ENCODE measurements around the gene PCDHA7.
"Not testable (repeated sequence)": the region's sequence is repeated elsewhere in the genome, so short reads cannot be mapped to it uniquely, and the experiment has no call there.

The PCDHA7 gene

DNA sequence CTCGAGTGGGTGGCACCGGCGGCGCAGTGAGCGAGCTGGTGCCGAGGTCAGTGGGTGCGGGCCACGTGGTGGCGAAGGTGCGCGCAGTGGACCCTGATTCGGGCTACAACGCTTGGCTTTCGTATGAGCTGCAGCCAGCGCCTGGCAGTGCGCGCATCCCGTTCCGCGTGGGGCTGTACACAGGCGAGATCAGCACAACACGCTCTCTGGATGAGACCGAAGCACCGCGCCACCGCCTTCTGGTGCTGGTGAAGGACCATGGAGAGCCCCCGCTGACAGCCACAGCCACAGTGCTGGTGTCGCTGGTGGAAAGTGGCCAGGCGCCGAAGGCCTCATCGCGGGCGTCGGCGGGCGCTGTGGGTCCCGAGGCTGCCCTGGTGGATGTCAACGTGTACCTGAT lies 10.6 kb upstream of the PCDHA7 start:
- DNase-seq: no peak

- DNase-seq: no peak
Measured at GRCh38 chr5:140827704-140828361, 6.2 kb upstream of the PCDHA7 start, which contains the start of gene PCDHA6. PCDHA6 (plus strand) TSS chr5:140827960; CDS start chr5:140828092, 132 bp downstream.

DNA sequence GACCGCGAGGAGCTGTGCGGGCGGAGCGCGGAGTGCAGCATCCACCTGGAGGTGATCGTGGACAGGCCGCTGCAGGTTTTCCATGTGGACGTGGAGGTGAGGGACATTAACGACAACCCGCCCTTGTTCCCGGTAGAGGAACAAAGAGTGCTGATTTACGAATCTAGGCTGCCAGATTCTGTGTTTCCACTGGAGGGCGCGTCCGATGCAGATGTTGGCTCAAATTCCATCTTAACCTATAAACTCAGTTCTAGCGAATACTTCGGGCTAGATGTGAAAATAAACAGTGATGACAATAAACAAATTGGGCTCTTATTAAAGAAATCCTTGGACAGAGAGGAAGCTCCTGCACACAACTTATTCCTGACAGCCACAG lies 5.7 kb upstream of the PCDHA7 start:
- DNase-seq: no peak

DNA sequence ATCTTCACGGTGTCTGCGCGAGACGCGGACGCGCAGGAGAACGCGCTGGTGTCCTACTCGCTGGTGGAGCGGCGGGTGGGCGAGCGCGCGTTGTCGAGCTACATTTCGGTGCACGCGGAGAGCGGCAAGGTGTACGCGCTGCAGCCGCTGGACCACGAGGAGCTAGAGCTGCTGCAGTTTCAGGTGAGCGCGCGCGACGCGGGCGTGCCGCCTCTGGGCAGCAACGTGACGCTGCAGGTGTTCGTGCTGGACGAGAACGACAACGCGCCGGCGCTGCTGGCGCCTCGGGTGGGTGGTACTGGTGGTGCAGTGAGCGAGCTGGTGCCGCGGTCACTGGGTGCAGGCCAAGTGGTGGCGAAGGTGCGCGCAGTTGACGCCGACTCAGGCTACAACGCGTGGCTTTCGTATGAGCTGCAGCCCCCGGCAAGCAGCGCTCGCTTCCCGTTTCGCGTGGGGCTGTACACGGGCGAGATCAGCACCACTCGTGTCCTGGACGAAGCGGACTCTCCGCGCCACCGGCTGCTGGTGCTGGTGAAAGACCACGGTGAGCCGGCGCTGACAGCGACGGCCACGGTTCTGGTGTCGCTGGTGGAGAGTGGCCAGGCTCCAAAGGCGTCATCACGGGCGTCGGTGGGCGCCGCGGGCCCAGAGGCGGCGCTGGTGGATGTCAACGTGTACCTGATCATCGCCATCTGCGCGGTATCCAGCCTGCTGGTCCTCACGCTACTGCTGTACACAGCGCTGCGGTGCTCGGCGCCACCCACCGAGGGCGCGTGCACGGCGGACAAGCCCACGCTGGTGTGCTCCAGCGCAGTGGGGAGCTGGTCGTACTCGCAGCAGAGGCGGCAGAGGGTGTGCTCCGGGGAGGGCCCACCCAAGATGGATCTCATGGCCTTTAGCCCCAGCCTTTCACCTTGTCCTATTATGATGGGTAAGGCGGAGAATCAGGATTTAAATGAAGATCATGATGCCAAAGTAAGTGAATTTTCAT lies 4.3 kb upstream of the PCDHA7 start:
- not testable (repeated sequence) for DNase-seq

DNA sequence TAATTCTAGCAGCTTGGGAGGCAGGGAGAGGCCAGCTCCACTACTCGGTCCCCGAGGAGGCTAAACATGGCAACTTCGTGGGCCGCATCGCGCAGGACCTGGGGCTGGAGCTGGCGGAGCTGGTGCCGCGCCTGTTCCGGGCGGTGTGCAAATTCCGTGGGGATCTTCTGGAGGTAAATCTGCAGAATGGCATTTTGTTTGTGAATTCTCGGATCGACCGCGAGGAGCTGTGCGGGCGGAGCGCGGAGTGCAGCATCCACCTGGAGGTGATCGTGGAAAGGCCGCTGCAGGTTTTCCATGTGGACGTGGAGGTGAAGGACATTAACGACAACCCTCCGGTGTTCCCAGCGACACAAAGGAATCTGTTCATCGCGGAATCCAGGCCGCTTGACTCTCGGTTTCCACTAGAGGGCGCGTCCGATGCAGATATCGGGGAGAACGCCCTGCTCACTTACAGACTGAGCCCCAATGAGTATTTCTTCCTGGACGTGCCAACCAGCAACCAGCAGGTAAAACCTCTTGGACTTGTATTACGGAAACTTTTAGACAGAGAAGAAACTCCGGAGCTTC lies 455 bp downstream of the PCDHA7 start:
- DNase-seq: not testable (repeated sequence)

DNA sequence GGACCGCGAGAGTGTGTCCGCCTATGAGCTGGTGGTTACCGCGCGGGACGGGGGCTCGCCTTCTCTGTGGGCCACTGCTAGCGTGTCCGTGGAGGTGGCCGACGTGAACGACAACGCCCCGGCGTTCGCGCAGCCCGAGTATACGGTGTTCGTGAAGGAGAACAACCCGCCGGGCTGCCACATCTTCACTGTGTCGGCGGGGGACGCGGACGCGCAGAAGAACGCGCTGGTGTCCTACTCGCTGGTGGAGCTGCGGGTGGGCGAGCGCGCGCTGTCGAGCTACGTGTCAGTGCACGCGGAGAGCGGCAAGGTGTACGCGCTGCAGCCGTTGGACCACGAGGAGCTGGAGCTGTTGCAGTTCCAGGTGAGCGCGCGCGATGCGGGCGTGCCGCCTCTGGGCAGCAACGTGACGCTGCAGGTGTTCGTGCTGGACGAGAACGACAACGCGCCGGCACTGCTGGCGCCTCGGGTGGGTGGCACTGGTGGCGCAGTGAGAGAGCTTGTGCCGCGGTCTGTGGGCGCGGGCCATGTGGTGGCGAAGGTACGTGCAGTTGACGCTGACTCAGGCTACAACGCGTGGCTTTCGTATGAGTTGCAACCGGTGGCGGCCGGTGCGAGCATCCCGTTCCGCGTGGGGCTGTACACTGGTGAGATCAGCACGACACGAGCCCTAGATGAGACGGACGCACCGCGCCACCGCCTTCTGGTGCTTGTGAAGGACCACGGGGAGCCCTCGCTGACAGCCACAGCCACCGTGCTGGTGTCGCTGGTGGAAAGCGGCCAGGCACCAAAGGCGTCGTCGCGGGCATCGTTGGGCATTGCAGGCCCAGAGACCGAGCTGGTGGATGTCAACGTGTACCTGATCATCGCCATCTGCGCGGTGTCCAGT lies 1.8 kb downstream of the PCDHA7 start:
- no peak for DNase-seq

DNA sequence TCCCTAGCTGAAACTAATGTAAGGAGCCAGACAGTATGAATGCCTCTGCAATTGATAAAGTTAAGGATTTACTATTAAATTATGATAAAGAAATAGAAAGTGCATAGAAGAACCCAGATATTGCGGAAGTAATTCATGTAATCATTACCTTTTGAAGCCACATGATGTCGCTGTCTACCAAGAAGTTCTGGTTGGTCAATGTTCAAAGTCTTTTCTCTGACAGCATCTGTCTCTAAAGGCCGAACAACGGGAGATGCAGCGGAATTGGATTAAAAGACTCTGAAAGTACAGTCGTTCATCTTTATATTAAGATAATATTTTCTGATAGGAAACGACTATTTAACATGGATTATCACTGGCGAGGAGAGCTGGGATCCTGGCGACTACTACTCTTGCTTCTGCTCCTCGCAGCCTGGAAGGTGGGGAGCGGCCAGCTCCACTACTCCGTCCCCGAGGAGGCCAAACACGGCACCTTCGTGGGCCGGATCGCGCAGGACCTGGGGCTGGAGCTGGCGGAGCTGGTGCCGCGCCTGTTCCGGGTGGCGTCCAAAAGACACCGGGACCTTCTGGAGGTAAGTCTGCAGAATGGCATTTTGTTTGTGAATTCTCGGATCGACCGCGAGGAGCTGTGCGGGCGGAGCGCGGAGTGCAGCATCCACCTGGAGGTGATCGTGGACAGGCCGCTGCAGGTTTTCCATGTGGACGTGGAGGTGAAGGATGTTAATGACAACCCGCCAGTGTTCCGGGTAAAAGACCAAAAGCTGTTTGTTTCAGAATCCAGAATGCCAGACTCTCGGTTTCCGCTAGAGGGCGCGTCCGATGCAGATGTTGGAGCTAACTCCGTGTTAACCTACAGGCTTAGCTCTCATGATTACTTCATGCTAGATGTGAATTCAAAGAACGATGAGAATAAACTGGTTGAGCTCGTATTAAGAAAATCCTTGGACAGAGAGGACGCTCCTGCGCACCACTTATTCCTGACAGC lies 7.2 kb downstream of the PCDHA7 start, which contains the start of gene PCDHA8:
Gene PCDHA8, plus strand, starts transcription at position 210 of the 985 bp plus-strand sequence. Its CDS starts 135 bp downstream, at position 345.
- no peak for DNase-seq

DNA sequence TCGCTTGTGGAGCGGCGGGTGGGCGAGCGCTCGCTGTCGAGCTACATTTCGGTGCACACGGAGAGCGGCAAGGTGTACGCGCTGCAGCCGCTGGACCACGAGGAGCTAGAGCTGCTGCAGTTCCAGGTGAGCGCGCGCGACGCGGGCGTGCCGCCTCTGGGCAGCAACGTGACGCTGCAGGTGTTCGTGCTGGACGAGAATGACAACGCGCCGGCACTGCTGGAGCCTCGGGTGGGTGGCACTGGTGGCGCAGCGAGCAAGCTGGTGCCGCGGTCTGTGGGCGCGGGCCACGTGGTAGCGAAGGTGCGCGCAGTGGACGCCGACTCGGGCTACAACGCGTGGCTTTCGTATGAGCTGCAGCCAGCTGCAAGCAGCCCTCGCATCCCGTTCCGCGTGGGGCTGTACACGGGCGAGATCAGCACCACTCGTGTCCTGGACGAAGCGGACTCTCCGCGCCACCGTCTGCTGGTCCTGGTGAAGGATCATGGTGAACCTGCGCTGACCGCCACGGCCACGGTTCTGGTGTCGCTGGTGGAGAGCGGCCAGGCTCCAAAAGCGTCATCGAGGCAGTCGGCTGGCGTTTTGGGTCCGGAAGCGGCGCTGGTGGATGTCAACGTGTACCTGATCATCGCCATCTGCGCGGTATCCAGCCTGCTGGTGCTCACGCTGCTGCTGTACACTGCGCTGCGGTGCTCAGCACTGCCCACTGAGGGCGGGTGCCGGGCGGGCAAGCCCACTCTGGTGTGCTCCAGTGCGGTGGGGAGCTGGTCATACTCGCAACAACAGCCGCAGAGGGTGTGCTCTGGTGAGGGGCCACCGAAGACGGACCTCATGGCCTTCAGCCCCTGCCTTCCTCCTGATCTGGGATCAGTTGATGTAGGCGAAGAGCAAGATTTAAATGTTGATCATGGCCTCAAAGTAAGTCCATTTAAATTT lies 9.0 kb downstream of the PCDHA7 start:
- no peak for DNase-seq

- not testable (repeated sequence) for DNase-seq
Measured at GRCh38 chr5:140848139-140849102, 14.4 kb downstream of the PCDHA7 start, which contains the start of gene PCDHA9. PCDHA9 (plus strand) TSS chr5:140848382; CDS start chr5:140848496, 114 bp downstream.

GRCh38 chr5:140849831-140850634 lies 16.0 kb downstream of the PCDHA7 start:
- DNase-seq: not testable (repeated sequence)

GRCh38 chr5:140855772-140856674 lies 22.0 kb downstream of the PCDHA7 start, which contains the start of gene PCDHA10:
PCDHA10 (plus strand) TSS chr5:140855897; CDS start chr5:140856049, 152 bp downstream.
- no peak for DNase-seq

GRCh38 chr5:140857177-140857986 lies 23.3 kb downstream of the PCDHA7 start:
- DNase-seq: no peak

GRCh38 chr5:140857987-140858240 lies 23.8 kb downstream of the PCDHA7 start:
- DNase-seq: no peak

DNA sequence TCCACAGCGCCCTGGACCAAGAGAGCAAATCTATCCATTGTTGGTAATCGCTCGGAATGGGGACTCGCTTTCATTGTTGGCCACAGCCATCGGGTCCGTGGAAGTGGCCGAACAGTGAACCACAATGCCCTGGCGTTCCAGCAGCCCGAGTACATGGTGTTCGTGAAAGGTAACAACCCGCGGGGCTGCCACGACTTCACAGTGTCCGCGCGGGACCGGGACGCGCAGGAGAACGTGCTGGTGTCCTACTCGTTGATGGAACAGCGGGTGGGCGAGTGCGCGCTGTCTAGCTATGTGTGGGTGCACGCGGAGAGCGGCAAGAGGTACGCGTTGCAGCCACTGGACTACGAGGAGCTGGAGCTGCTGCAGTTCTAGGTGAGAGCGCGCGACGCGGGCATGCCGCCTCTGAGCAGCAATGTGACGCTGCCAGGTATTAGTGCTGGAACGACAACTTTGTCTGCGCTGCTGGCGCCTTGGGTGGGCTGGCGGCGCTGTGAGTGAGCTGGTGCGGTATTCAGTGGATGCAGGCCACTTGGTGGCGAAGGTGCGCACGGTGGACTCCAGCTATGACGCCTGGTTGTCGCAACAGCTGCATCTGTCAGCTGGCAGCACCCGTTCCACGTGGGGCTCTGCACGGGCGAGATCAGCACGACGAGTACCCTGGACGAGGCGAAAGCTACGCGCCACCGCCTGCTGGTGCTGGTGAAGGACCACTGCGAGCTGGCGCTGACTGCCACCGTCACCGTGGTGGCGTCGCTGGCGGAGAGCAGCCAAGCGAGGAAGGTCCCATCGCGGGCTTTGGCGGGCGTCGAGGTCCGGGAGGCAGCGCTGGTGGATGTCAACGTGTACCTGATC lies 28.6 kb downstream of the PCDHA7 start:
- no peak for DNase-seq

Data from inflammatory macrophage treated with lipopolysaccharide for 1 hour (primary cell).